Ramos (cell line): ENCODE results near the gene KRTAP10-8.
"Not testable (repeated sequence)": the region's sequence is repeated elsewhere in the genome, so short reads cannot be mapped to it uniquely, and the experiment has no call there.

Experiments
- in situ Hi-C: fragments of 300-500 bp; cut with MboI; formaldehyde crosslinking; loops from one replicate; pipeline ENCODE4 v1.14.3; 2022; ENCODE audit warnings: low sequenced_read_pairs; ENCODE audit not compliant: unreplicated experiment

The KRTAP10-8 gene

DNA sequence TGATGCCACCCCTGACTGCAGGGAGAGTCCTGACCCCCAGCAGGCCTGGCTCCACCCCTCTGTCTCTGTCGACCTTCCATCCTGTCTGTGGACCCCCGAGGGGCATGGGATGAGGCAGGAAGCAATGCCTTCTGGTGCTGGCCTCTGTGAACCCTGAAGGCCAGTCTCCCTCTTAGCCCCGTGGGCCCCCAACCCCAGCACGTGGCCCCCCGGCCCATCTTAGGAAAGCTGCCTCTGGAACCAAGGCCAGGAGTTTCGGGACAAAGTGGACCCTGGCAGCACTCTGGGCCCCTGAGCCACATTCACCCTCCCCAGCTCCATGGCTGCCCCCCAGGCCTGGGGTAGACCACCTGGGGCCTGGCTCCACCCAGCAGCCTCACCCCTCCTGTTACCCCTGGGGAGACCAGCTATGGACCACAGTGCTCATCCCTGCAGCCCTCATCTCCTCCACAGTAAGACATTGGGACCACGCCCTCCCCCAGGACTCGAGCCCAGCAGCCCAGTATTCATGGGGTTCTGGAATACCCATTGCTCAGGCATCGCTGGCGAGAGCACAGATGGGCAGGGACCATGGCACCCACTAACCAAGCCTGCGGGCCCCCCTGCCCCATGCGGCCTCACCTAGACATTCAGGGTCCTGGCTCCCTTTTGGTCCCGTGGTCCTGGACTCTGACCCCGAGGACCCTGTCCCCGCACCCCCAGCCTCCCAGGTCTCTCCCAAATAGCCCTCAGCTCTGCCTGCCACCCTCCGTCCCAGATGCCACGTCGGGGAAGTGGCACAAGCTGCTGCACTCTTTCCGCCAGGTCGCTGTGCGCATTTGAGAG is 26.8 kb downstream of the KRTAP10-8 start:
- in situ Hi-C loops: not testable (repeated sequence)

DNA sequence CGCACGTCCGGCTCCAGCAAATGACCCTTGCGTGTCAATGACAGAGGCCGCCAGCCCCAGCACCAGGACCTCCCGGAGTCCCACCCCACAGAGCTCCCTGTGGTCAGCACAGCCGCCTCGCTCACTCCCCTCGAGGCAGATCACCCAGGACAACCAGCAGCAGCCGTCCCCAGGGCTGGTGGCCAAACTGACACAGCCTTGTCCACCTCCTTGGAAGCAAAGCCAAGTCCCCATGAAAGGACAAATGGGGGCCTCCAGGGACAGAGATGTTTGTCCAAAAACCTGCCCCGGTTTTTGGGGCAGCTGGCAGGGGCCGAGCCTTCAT is 27.4 kb downstream of the KRTAP10-8 start:
- in situ Hi-C loops: no loop called here

DNA sequence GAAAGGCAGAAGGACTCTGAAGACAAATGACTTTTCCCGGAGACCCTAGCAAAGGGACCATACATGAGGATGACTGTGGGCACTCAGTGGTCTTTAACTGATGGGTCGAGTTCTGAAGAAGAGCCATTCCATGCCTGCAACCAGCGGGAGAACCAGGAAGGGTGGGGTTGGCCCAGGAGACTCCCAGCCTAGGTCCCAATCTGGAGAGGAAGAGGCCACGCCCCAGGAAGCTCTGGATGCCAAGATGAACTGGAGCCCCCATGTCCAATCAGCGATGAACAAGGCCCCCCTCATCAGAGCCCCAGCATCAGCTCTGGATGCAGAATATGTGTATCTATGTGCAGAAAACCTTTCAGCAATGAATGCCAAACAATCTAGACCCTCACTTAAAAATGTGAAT is 28.9 kb downstream of the KRTAP10-8 start:
- in situ Hi-C loops: no loop called here

DNA sequence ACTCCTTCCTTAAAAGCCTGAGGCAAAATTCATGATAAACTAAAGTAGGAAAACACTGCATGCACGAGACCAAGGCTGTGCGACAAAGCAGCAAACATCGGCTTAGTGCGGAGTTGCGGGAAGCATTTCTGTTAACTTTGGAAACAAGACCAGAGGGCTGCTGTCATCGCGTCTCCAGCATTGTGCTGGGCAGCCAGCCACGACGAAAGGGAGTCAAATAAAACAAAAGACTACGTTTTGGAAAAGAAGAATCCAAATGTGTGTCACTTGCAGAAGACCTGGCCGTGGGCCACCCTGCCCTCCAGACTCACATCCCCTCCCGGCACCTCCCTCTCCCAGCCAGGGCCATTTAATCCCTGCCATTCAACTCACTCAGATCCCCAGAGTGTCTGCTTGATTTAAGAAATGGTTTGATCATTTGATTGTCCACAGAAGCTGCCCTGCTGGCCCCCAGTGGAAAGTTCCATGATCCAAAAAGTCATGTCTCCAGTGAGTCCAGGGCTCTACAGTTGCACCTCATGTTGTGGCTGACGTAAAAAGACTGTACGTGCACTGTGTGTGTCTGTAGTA is 31.9 kb downstream of the KRTAP10-8 start:
- in situ Hi-C loops: no loop called here

DNA sequence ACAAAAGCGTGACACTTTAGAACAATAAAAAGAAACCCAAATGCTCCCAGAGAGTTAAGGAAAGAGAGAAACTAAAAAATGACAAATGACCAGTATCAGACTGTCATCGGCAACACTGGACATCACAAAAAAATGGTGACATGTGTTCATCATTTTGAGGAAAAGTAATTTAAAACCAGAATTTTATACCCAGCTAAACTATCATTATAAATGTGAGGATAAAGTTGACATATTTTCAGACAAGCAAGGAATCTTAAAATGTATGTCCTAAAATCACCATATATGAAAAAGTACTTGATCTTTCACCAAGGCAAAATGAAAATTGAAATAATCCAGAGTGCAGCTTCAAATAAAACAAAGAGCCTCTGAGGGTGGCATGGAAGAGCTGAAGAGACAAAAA is 33.0 kb downstream of the KRTAP10-8 start:
- in situ Hi-C loops: no loop called here

DNA sequence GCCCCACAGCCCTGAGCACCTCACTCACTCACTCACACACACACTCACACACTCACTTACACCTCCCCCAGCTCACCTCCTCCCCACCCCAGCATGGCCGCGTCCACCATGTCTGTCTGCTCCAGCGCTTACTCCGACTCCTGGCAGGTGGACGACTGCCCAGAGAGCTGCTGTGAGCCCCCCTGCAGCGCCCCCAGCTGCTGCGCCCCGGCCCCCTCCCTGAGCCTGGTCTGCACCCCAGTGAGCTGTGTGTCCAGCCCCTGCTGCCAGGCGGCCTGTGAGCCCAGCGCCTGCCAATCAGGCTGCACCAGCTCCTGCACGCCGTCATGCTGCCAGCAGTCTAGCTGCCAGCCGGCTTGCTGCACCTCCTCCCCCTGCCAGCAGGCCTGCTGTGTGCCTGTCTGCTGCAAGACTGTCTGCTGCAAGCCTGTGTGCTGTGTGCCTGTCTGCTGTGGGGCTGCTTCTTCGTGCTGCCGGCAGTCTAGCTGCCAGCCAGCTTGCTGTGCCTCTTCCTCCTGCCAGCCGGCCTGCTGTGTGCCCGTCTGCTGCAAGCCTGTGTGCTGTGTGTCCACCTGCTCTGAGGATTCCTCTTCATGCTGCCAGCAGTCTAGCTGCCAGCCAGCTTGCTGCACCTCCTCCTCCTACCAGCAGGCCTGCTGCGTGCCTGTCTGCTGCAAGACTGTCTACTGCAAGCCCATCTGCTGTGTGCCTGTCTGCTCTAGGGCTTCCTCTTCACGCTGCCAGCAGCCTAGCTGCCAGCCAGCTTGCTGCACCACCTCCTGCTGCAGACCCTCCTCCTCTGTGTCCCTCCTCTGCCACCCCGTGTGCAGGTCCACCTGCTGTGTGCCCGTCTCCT is 34.7 kb downstream of the KRTAP10-8 start, which contains the start of gene KRTAP10-11:
TSS of gene KRTAP10-11 (plus strand) at position 49 of the 856 bp plus-strand sequence. CDS start at position 94, 45 bp downstream.
- in situ Hi-C loops: not testable (repeated sequence)

DNA sequence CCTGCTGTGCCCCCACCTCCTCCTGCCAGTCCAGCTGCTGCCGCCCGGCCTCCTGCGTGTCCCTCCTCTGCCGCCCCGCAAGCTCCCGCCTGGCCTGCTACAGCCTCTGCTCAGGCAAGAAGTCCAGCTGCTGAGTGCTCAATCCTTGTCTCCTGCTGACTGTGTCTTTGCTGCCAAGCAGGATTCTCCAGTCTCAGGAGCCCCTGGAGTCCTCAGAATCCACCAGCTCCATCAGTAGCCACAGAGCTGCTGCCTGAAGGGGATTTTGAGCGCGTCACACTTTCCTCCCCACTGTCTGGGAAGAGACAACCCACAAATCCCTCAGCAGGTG is 35.3 kb downstream of the KRTAP10-8 start:
- in situ Hi-C loops: no loop called here

DNA sequence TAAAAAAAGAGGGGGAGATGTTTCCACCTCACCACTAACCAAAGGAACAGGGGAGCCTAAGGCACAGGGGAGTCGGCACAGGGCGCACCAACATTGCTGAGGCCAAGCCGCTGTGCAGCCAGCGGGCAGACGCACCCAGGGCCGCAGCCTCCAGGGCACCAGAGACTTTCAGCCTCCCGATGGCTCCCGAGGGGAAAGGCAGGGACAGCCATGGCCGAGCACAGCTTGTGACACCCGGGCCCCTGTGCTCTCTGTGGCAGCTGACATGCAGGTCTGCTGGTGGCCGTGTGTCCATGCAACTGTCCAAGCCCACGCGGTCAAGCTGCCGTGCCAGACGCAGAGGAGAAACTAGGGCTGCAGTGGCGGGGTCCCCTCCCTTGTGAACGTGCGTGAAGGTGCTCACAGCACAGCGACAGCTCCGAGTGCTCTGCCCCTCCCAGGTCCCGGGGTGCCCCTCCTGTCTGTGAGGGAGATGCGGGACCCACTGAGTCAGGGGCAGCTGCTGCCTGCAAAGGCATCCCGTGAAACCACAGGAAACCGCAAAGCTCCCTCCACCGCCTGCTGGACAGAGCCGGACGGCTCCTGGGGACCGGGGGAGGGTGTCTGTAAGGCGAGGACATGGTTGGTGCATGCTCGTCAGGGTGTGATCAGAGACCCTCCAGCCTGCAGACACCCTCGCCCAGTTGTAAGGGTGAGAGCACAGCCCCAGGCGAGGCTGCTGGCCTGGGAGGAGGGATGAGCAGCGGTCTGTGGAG is 36.9 kb downstream of the KRTAP10-8 start:
- in situ Hi-C loops: no loop called here

DNA sequence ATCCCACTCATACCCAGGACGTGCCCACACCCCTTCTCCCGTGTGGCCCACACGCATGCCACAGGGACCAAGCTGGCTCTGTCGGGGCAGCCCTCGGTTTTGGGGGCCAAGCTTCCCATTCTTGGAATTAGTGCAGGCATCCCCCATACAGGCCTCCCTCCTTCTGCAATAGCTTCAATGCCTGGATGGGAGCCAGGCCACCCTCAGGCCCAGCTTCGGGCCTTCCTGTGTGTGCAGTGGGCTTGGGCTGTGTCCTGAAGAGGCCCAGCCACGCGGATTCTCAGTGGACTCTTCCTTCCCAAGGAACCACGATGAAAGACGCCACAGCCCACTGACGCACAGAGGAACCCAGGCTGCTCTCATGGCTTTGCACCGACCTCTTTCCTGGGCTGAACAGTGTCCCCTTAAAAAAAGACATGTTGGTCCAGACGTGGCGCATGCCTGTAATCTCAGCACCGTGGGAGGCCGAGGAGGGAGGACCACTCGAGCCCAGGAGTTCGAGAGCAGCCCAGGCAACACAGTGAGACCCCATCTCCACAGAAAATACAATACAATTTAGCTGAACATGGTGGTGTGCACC is 37.7 kb downstream of the KRTAP10-8 start:
- in situ Hi-C loops: no loop called here

DNA sequence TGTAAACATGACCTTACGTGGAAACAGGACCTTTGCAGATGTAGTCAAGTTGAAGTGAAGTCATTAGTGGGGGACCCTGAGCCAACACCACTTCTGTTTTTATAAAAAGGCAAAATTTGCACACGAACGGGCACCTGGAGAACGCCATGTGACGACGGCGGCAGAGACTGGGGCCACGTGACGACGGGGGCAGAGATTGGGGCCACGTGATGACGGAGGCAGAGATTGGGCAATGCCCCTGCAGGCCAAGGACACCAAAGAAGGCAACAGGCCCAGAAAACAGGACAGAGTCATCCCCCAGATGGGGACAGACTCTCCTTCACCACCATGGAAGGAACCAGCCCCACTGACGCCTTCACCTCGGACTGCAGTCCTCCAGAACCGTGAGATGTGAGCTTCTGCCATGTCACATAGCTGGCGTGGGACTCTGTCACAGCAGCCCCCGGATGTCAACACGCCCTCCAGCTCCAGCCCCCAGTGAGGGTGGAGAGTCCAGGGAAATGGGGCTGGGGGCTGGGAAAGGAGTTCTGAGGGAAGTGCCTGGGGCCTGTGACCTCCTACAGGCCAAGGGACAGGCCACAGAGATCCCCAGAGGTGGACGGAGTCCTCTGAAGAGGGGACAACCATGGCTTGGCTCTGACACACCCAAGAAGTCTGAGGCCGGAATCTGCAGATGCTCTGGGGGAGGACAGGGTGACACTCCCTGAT is 38.5 kb downstream of the KRTAP10-8 start:
- in situ Hi-C loops: no loop called here

DNA sequence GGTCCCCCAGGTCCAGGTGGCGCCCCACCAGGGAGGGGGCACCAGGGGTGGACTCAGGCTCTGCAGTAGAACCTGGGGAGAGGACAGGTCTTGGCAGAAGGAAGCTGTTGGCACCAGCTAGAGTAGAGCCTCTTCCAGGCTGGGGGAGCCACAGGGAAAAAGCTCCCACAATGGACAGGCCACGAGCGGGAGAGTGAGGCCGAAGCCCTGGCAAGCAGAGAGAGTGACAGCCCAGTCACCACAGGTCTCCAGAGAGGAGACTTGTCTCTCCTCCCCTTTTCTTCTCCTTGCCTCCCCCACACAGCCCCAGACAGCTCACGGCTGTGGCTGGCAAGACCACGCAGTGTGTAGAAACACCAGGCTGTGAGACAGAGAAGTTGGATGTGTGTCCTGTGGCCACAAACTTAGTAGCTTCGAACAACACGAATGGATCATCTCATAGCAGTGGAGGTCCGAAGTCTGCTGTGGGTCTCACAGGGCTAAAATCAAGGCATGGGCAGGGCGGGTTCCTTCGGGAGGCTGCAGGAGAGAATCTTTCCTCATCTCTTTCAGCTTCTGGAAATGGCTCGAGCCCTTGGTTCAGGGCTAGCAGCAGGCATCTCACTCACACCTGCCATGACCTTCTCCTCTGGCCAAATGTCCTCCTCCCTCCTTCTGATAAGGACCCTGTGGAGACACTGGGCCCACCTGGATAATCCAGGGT is 39.2 kb downstream of the KRTAP10-8 start:
- in situ Hi-C loops: no loop called here

DNA sequence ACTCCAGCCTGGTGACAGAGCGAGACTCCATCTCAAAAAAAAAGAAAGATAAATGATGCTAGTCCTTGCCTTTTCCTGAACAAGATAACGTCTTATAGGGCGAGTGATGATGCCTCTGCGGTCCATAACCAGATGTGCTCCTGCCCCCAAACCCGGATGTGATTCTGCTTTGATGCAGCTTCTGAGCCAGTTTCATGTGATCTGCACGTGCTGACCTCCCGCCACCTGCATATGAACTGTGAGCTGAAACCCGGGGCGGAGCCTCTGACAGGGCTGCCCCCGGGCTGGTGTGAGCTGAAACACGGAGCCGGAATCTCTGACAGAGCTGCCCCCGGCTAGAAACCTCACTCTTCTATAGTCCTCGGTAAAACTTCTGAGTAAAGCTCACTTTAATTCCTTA is 41.2 kb downstream of the KRTAP10-8 start:
- in situ Hi-C loops: no loop called here

DNA sequence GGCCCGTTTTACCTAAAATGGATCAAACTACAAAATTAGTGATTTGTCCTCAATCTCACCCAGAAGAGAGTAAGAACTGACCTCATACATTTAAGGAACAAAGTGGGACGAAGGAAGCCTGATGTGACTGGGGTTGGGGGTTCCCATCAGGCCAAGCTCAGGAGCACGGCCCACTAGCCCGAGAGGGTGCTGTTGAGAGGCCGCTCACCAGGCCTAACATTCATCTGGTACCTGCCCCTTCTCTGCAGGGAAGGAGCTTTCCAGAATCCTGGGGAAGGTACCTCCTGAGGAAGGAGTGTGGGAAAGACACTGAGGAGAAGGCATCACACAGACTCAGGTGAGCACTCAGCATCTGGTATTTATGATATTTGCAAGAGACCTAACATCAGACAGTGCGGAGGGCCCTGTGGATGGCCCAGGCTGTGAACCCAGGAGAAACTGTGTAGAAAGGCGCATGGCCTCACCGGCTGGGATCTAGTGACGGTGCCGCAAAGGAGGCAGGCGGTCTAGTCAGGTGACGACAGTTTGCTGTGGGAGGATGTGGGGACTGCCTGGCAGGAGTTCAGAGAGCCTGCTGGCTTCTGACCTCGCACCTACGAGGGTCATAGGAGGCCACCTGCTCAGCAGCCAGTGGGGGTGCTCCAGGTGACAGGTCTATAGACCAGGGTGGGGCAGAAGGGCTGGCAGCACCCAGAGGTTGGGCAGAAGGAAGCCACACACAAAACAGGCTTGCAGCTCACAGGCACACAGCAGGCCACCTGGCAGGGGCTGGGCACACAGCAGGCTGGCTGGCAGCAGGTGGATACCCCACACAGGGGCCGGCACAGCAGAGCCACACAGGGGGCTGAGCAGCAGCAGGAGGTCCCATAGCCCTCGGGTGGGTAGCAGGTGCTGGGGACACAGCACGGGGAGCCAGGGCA is 42.0 kb downstream of the KRTAP10-8 start:
- in situ Hi-C loops: no loop called here

DNA sequence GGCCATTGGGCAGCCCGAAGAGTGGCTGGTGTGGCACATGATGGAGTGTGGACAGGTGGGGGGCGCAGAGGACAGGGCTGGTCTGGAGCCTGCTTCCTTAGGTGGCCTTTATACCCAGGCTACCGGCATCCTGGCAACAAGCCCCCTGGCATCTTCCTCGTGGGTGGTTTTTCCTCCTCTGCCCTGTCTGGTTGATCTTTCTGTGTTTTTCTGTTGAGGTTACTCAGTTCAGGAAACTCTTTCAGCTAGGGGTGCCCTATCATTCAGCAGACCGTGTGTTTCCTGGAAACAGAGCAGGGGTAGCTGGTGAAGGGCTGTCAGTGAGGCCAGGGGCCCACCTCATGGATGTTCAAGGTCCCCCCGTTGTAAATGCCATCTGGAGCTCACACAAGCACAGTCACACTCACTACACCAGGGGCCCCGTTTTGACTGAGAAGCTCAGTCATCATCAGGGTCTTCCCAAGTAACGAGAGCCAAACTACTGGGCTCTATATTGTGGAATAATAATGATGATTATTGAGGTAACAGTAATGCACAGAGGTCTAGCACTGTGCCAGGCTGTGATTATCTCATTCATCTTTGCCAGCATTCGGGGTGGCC is 42.8 kb downstream of the KRTAP10-8 start, which contains the start of gene KRTAP12-4:
TSS of gene KRTAP12-4 (minus strand) at position 84 of the 600 bp plus-strand sequence. CDS start at position 39, 45 bp downstream.
- in situ Hi-C loops: no loop called here

DNA sequence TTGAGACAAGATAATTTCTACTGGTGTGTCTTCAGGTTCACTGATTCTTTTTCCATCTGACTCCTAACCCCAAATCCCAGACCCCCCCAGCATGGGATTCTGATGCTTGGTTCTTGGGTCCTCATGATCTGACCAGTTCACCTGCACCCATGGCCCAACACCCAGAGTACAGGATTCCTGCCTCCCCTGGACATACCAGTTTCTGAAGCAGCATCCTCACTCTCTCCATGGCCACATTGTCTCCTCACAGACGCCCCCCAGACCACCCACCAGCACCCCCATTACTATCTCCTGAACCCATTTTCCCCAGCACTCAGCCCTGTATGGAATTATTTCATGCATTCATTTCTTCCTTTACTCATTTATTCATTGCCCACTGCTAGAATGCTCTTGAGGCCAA is 45.0 kb downstream of the KRTAP10-8 start:
- in situ Hi-C loops: no loop called here

DNA sequence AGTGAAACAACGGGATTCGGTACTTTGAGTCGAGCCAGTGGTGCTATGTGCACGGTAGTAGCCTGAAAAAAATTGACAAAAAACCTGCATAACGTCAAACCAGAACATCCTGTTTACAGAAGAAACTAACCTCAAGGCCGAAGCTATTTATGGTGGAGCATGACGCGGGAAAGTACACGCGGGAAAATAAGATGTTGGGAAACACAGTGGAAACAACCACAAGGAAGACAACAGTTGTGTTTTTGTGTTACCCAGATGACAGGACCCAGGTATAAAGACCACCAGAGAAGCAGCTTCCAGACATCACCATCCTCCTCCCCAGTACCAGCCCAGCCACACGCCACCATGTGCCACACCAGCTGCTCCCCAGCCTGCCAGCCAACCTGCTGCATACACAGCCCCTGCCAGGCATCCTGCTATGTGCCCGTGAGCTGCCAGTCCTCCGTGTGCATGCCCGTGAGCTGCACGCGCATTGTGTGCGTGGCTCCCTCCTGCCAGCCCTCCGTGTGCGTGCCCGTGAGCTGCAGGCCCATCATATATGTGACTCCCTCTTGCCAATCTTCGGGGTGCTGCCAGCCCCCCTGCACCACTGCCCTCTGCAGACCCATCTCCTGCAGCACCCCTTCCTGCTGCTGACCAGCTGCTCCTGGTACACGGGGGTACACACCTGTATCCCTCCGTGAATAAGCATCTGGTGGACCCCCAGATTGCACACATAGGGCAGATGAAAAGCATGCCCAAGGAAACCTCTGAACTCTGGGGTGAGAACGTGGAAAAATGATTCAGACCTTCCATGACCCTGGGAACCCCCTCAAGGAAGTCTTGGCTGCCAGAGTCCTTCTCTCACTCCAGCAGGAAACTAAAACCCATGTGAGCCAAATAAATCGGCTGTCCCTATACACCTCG is 46.0 kb downstream of the KRTAP10-8 start, which contains the start of gene KRTAP12-3:
TSS of gene KRTAP12-3 (plus strand) at position 298 of the 906 bp plus-strand sequence. CDS start at position 346, 48 bp downstream.
- in situ Hi-C loops: no loop called here
